ENCODE results near the gene TBL1X. TPM values are rescaled to one million over a fixed set of nuclear protein-coding genes. Genes with fewer than 3 reads are reported as not detected.

Gene TBL1X
- total and polyA plus RNA-seq, 2 of the 4 experiments (the other 2 are of a cell fraction), result 16.2 to 20.8 TPM

DNA sequence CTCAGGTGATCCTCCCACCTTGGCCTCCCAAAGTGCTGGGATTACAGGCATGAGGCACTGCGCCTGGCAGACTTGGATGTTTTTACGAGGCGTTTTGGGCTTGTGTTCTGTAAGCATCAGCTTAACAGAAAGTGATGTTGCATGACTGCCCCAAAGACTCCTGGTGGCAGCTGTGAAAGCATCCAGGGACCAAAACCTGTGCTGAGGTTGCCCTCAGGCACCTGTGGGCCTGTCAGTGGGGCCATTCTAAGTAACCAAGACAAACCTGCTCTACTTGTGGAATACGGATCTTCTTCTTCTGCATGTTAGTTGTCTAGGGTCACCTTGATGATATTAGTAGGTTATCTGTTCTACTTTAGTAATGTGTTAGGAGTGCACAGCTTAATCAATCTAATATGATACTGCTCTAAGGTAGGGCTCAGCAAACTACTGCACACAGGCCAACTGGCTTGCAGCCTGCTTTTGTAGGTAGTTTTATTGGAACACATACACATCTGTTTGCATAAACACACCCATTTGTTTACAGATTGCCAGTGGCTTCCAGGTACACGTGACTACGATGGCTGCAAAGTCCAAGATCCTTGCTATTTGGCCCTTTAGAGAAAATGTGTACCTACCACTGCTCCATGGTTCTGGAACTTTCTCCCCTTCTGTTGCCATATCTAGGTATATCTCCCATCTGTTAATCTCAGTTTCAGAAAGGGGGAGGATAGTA lies 164.1 kb downstream of the TBL1X start:
- no peaks in the 10 kb centered on the region for H3K27me3 ChIP-seq (ENCODE audit: control insufficient read depth, insufficient read depth, low read length)
- no peaks in the 10 kb centered on the region; the same call in 1 of the 2 replicates for H3K4me1 ChIP-seq (ENCODE audit: control insufficient read depth, insufficient read depth, low read length)
- no peak overlapping the region for H2BK120ac ChIP-seq (ENCODE audit: low read depth, low read length)
- in situ Hi-C loops (cut with MboI; ENCODE audit: low sequenced_read_pairs) (no loop called here), dilution Hi-C loops (cut with HindIII; ENCODE audit: low sequenced_read_pairs, unreplicated experiment) (no loop called here), intact Hi-C loops (cut with micrococcal nuclease) (no loop called here)
- H2BK5ac ChIP-seq (ENCODE audit: low read depth, low read length, poor library complexity, severe bottlenecking), result no peak overlapping the region
- H3K27ac ChIP-seq (ENCODE audit: insufficient read depth, low read length), result no peak overlapping the region
- no peak overlapping the region for H3K14ac ChIP-seq (replicated peaks; ENCODE audit: low read depth, low read length)
- H4K8ac ChIP-seq (ENCODE audit: low read depth in 2 of 2, low read length in 2 of 2), result no peak overlapping the region
- 58% methylated on average over 2 of the region's 6 CpGs; no CpG with 5 or more reads in 1 of the 2 experiments for WGBS, 2 experiments (ENCODE audit: extremely low coverage in 2 of 2, insufficient read length in 1 of 2)
- no peaks in the 10 kb centered on the region for H3K36me3 ChIP-seq (ENCODE audit: control insufficient read depth, insufficient read depth, low read length)
- H4K91ac ChIP-seq (ENCODE audit: insufficient read depth, low read depth, low read length), result no peak overlapping the region
- no TSS peak for BruUV-seq (replicated peaks)
- H2AFZ ChIP-seq (replicated peaks; ENCODE audit: low read length, poor library complexity), result no peak overlapping the region
- no peak overlapping the region for H3K4me3 ChIP-seq (ENCODE audit: insufficient read depth, low read depth, low read length)
- no peak overlapping the region for H2BK15ac ChIP-seq (ENCODE audit: low read depth, low read length)
- H2AK9ac ChIP-seq (replicated peaks; ENCODE audit: low read depth, low read length, poor library complexity), result no peak overlapping the region
- CTCF ChIA-PET, result no interaction called here
- peaks cover 22 to 33% of the 10 kb centered on the region in 2 experiments; a peak in 3 of 4 replicates for H3K79me1 ChIP-seq (ENCODE audit: low read depth in 1 of 2, low read length in 2 of 2)
- DNase-seq, result no peak
- POLR2A ChIA-PET (ENCODE audit: unreplicated experiment), result no interaction called here
- no peak overlapping the region for H3K4me2 ChIP-seq (ENCODE audit: low read depth, low read length)
- no peak overlapping the region for H3K56ac ChIP-seq (ENCODE audit: extremely low read depth, insufficient read depth, low read length)
- no peaks in the 10 kb centered on the region for H3K9me3 ChIP-seq (ENCODE audit: control insufficient read depth, insufficient read depth, low read length)
- H3K9me1 ChIP-seq (ENCODE audit: insufficient read depth, low read length), result peaks cover 6% of the 10 kb centered on the region; the same call in 1 of the 2 replicates
- 0 out of 2 replicates have a peak overlapping the region, but pooled peaks have one; percentile 9 for H2AK5ac ChIP-seq (ENCODE audit: low read depth, low read length)
- H3K4ac ChIP-seq (ENCODE audit: low read depth, low read length), result no peak overlapping the region
- H3K23ac ChIP-seq (ENCODE audit: low read depth, low read length), result no peak overlapping the region
- peaks cover 27% of the 10 kb centered on the region; the same call in 1 of the 2 replicates for H4K20me1 ChIP-seq (ENCODE audit: insufficient read depth, low read length)
- no peak for ATAC-seq (ENCODE audit: low read depth)
- H3K9ac ChIP-seq (ENCODE audit: low read depth, low read length), result no peak overlapping the region
- TF ChIP-seq RCOR1 (IDR thresholded peaks at IDR 0.05; ENCODE audit: insufficient replicate concordance, low read length), result no peak
- no peak for TF ChIP-seq MXI1 (IDR thresholded peaks at IDR 0.05; ENCODE audit: borderline replicate concordance, low read depth, low read length)
- no peak overlapping the region for H4K5ac ChIP-seq (ENCODE audit: low read depth, low read length)
- no peak overlapping the region for H2BK20ac ChIP-seq (ENCODE audit: low read depth, low read length)
- no peak overlapping the region for H3K18ac ChIP-seq (ENCODE audit: low read depth, low read length)

Data from IMR-90 (cell line).